Prostate gland (tissue), 2 donors: ENCODE results near the gene GSTM1. TPM values are rescaled to one million over a fixed set of nuclear protein-coding genes. Genes with fewer than 3 reads are reported as not detected.

Experiments
- DNase-seq: peaks from one replicate; pipeline ENCODE4 v3.0.0-alpha.2; 2019; ENCODE audit warnings: low spot score
- H3K27ac ChIP-seq, 2 donors: fragments of 200-600 bp; sonication (generic); 2 replicates each; pipeline ENCODE4 v1.5.1; 2017 to 2019
- H3K27me3 ChIP-seq: fragments of 200-600 bp; sonication (generic); replicated peaks from 2 replicates; pipeline ENCODE4 v1.5.1; 2019; ENCODE audit not compliant: insufficient read depth
- H3K36me3 ChIP-seq, 2 donors: fragments of 200-600 bp; sonication (generic); 1 replicate in 1 of 2; 2 replicates in 1 of 2; pipeline versions ENCODE4 v1.5.1 to v1.8.1; 2017 to 2019
- H3K4me1 ChIP-seq: fragments of 200-600 bp; sonication (generic); replicated peaks from 2 replicates; pipeline ENCODE4 v1.5.1; 2019
- H3K4me3 ChIP-seq, 2 donors: fragments of 200-600 bp; sonication (generic); 2 replicates each; pipeline ENCODE4 v1.5.1; 2017 to 2019
- H3K9me3 ChIP-seq: fragments of 200-600 bp; sonication (generic); 2 replicates; pipeline ENCODE4 v1.5.1; 2017
- CTCF ChIP-seq, 4 experiments: fragments of 200-600 bp in 2 of 4; fragments of 450-650 bp in 2 of 4; sonication (generic) in 2 of 4; IDR thresholded peaks; 1 replicate in 3 of 4; 2 replicates in 1 of 4; pipeline ENCODE4 v1.5.1; 2016 to 2019; ENCODE audit warnings: antibody characterized with exemption in 4 of 4, mild to moderate bottlenecking in 2 of 4, moderate library complexity in 2 of 4
- POLR2A ChIP-seq: fragments of 450-650 bp; IDR thresholded peaks from one replicate; pipeline ENCODE4 v1.6.1; 2016; ENCODE audit warnings: antibody characterized with exemption, mild to moderate bottlenecking
- POLR2AphosphoS5 ChIP-seq: sonication (generic); formaldehyde crosslinking; IDR thresholded peaks from one replicate; pipeline ENCODE4 v1.6.1; 2017; ENCODE audit warnings: antibody characterized with exemption
- WGBS: methylation state at CpG from one replicate; pipeline ENCODE4 v1.1.5; 2018; 5-methylcytosine and 5-hydroxymethylcytosine counted together
- intact Hi-C: fragments of 100-400 bp; cut with DNase I; formaldehyde crosslinking; loops from one replicate; pipeline ENCODE4 v1.14.2; 2022
- total RNA-seq, 2 donors: library from RNA; depleted of rRNA; stranded (reverse); fragments of >200 nt; gene quantifications; one replicate each; pipeline ENCODE4 v1.1.0, GENCODE V29; 2016

The GSTM1 gene
- total RNA-seq, 2 donors from 2014 or later, result not detected

DNA sequence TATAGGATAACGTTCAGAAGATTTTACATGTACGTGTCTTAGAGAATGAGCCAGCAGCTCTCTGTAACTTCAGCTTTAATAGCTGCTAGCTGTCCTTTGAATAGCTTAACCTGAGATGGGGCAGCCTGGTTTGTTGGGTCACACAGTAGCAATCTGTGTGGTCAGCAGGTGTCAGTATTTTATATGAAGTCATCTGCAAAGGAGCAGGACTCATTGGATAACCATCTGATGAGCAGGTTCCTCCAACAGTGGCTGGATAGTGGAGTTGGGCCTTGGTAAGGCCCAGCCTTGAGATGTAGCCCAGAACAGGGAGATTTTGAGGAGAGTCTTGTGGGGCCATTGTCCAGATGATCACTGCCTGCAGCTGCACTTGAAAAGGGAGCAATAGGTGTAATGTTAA lies 30.9 kb downstream of the GSTM1 start:
- H3K4me1 ChIP-seq, result no peaks in the 10 kb centered on the region

GRCh38 chr1:109719337-109719837 lies 31.8 kb downstream of the GSTM1 start:
- no peaks in the 10 kb centered on the region for H3K36me3 ChIP-seq
- H3K4me1 ChIP-seq, result no peaks in the 10 kb centered on the region
- DNase-seq, result no peak
- WGBS, result 73% methylated on average over 5 of the region's 5 CpGs
- no peaks in the 10 kb centered on the region for H3K9me3 ChIP-seq
- intact Hi-C loops, result no loop called here
- no peaks in the 10 kb centered on the region for H3K27me3 ChIP-seq
- H3K27ac ChIP-seq, result no peak overlapping the region
- no peak overlapping the region for H3K4me3 ChIP-seq
- TF ChIP-seq POLR2AphosphoS5 (no peak), POLR2A (no peak), CTCF (IDR thresholded peaks at IDR 0.05) (no peak)

More for the DNA sequence above, 30.9 kb downstream of the GSTM1 start:
- Histone ChIP-seq H3K36me3 (no peaks in the 10 kb centered on the region), H3K27ac (no peak overlapping the region), H3K27me3 (no peaks in the 10 kb centered on the region), H3K4me3 (no peak overlapping the region), H3K9me3 (no peaks in the 10 kb centered on the region)
- TF ChIP-seq POLR2AphosphoS5 (no peak), POLR2A (no peak), CTCF (IDR thresholded peaks at IDR 0.05) (no peak)
- 89% methylated on average over 2 of the region's 2 CpGs for WGBS
- DNase-seq, result no peak
- intact Hi-C loops, result no loop called here

DNA sequence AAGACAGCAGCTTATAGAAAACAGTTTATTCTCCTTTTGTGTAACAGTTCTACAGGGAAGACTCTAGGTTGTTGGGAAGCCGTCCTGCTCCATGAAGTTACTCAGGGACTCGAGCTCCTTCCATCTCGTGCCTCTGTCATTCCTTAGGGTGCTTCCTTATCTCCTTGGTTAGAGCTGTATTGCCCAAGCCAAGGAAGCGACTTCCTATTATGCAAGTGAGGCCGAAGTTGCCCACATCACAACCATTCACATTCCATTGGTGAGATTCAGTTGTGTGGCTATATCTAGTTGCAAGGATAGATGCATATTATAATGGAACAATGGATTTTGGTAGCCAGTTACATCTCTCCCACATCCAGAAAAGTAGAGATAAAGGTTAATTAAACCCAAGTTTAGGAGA lies 33.4 kb downstream of the GSTM1 start:
- intact Hi-C loops, result no loop called here
- no peak overlapping the region for H3K27ac ChIP-seq
- WGBS, result 86% methylated on average over 5 of the region's 5 CpGs
- no peak for TF ChIP-seq CTCF (IDR thresholded peaks at IDR 0.05)
- TF ChIP-seq POLR2A, result no peak
- no peak for TF ChIP-seq POLR2AphosphoS5
- no peaks in the 10 kb centered on the region for H3K4me1 ChIP-seq
- H3K27me3 ChIP-seq, result no peaks in the 10 kb centered on the region
- H3K9me3 ChIP-seq, result no peaks in the 10 kb centered on the region
- DNase-seq, result no peak
- H3K36me3 ChIP-seq, result no peaks in the 10 kb centered on the region
- no peak overlapping the region for H3K4me3 ChIP-seq

DNA sequence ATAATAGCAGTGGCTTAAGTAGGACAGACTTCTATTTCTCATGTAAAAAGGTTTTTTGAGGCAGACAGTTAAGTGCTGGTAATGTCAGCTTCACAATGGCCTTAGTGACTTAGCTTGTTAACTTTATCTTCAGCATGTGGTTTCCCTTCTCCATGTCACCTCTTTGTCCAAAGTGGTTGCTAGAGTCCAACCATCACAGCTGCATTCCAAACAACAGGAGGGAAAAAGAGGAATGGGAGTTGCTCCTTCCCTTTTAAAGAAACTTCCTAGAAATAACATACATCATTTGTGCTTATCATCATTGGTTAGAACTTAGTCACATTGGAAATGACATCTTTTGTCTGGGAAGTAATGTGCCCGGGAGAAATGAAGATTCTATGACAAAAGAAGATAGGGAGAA lies 34.4 kb downstream of the GSTM1 start:
- no peak for DNase-seq
- Histone ChIP-seq H3K36me3 (no peaks in the 10 kb centered on the region), H3K9me3 (no peaks in the 10 kb centered on the region), H3K27me3 (no peaks in the 10 kb centered on the region), H3K4me1 (no peaks in the 10 kb centered on the region), H3K27ac (no peak overlapping the region), H3K4me3 (no peak overlapping the region)
- intact Hi-C loops, result no loop called here
- TF ChIP-seq CTCF (IDR thresholded peaks at IDR 0.05) (no peak), POLR2A (no peak), POLR2AphosphoS5 (no peak)
- 97% methylated on average over 1 of the region's 1 CpG for WGBS

DNA sequence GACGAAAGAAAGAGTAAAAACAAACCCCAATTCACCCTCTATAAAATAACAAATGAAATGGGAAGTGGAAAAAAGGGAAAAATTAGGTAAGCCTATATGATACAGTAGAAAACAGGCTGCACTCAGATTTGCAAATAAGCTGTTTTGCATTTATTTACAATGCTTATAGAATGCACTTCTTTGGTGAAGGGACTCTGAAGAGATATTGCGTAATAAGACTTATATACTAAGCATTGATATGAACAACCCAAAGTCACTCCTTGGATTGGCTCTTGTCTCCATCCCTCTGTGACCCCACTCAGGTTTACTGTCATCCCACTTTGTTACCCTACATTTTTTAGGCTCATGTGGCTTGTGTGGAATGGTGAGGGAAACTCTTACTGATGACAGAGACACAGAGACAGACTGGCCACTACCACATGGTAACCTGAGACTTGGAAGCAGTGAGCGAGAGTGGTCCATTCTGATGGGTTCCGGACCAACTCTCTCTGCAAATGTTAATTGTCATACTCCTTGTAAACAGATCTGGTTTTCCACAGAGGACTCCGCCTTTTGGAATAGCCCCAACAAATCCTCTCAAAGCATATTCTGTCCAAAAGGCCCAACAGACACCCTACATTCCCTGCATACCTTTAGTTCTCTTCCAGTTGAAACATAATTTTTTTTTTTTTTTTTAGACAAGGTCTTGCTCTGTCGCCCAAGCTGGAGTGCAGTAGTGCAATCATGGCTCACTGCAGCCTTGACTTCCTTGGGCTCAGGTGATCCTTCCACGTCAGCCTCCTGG lies 35.5 kb downstream of the GSTM1 start:
- DNase-seq, result no peak
- TF ChIP-seq POLR2AphosphoS5, result no peak
- no peak for TF ChIP-seq POLR2A
- TF ChIP-seq CTCF (IDR thresholded peaks at IDR 0.05), result no peak
- H3K4me1 ChIP-seq, result no peaks in the 10 kb centered on the region
- intact Hi-C loops, result no loop called here
- WGBS, result 79% methylated on average over 7 of the region's 7 CpGs
- H3K9me3 ChIP-seq, result no peaks in the 10 kb centered on the region
- H3K27ac ChIP-seq, result no peak overlapping the region
- H3K27me3 ChIP-seq, result no peaks in the 10 kb centered on the region
- no peaks in the 10 kb centered on the region for H3K36me3 ChIP-seq
- H3K4me3 ChIP-seq, result no peak overlapping the region
